Mucosa of stomach (tissue), 1 donor: ENCODE results near the gene CAPZB.

Source experiments
- H3K27me3 ChIP-seq: one replicate; pipeline ENCODE4 v1.7.0; 2013; ENCODE audit warnings: mild to moderate bottlenecking, low read length; ENCODE audit not compliant: control insufficient read depth, insufficient read depth
- H3K36me3 ChIP-seq: one replicate; pipeline ENCODE4 v1.7.0; 2013; ENCODE audit warnings: low read length; ENCODE audit not compliant: control insufficient read depth, insufficient read depth
- H3K4me1 ChIP-seq: one replicate; pipeline ENCODE4 v1.7.0; 2013; ENCODE audit warnings: mild to moderate bottlenecking, low read length; ENCODE audit not compliant: control insufficient read depth, insufficient read depth
- H3K4me3 ChIP-seq: one replicate; pipeline ENCODE4 v1.7.0; 2013; ENCODE audit warnings: low read length
- H3K9ac ChIP-seq: one replicate; pipeline ENCODE4 v1.7.0; 2013; ENCODE audit warnings: mild to moderate bottlenecking, low read length, moderate library complexity
- H3K9me3 ChIP-seq: one replicate; pipeline ENCODE4 v1.7.0; 2013; ENCODE audit warnings: mild to moderate bottlenecking, low read length, moderate library complexity; ENCODE audit not compliant: control insufficient read depth
- donor health status: Pancreatic carcinoma.

The CAPZB gene

DNA sequence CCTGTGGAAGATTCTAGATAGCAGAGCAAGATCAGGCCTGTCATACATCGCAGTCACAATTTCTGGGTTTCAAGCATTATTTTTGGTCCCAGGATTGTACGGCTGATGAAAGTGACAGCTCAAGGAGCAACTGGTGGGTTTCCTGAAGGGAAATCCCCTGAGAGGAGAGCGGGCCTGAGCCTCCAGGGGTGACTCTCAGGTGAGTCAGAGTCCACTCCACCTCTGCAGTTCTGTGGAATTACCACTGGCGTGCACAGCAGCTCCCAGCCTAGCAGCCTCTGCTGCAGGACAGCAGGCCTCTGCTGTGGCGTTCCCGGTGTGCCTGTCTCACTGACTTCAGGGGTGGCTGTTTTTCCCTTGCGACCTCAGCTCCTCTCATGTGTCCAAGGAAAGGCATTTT is 148.8 kb downstream of the CAPZB start:
- no peaks in the 10 kb centered on the region for H3K9me3 ChIP-seq
- peaks cover 4% of the 10 kb centered on the region for H3K4me1 ChIP-seq
- H3K27me3 ChIP-seq: no peaks in the 10 kb centered on the region
- no peak overlapping the region for H3K9ac ChIP-seq
- no peak overlapping the region for H3K4me3 ChIP-seq
- peaks cover 7% of the 10 kb centered on the region for H3K36me3 ChIP-seq

DNA sequence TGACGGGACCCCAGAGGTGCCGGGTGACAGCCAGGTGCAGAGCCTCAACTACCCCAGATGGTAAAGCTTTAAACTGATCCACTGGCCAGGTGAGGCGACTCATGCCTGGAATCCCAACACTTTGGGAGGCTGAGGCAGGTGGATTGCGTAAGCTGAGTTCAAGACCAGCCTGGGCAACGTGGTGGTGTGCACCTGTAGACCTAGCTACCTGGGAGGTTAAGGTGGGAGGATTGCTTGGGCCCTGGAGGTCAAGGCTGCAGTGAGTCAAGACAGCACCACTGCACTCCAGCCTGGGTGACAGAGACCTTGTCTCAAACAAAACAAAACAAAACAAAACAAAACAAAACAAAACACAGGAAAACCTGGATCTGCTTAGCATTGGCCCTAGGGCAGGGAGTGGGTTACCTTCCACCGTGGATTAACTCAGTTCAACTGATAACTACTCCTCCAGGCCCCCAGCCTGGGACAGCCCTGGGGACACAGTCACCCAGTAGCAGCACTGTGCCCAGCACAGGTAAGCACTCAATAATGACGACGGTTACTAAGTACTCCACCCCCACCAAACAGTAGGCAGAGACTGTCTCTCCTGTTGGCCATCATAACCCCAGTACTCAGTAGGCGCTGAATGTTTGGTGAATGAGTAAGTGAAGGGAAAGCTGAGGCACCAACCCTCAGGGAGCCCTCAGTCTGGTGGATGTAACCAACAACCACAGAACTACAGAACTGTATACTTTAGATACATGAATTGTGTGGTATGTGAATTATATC is 151.6 kb downstream of the CAPZB start:
- Histone ChIP-seq H3K27me3 (no peaks in the 10 kb centered on the region), H3K36me3 (peaks cover 4% of the 10 kb centered on the region)

DNA sequence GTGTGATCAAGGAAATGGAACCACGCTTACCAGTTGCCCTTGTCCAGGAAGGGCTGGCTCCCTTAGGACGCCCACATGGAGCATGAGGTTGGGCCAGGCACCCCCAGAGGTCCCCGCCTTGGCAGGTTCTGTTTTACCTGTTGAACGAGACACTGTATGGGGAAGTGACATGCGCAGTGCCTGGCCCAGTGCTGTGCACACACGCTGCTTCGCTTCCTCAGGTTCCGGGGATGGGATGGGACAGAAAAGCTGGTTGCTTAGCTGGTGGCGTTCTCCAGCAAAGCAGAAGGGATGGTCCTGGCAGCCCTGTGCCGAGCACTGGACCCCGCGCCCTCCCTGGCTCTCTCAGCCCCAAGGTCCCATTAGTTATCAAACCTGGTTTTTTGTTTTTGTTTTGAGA is 152.5 kb downstream of the CAPZB start:
- no peaks in the 10 kb centered on the region for H3K9me3 ChIP-seq
- no peak overlapping the region for H3K9ac ChIP-seq
- peaks cover 4% of the 10 kb centered on the region for H3K36me3 ChIP-seq
- no peak overlapping the region for H3K4me3 ChIP-seq
- H3K4me1 ChIP-seq: peaks cover 4% of the 10 kb centered on the region
- H3K27me3 ChIP-seq: no peaks in the 10 kb centered on the region

More for the DNA sequence above, 151.6 kb downstream of the CAPZB start:
- peaks cover 4% of the 10 kb centered on the region for H3K4me1 ChIP-seq
- no peaks in the 10 kb centered on the region for H3K9me3 ChIP-seq
- H3K9ac ChIP-seq: no peak overlapping the region
- H3K4me3 ChIP-seq: no peak overlapping the region

DNA sequence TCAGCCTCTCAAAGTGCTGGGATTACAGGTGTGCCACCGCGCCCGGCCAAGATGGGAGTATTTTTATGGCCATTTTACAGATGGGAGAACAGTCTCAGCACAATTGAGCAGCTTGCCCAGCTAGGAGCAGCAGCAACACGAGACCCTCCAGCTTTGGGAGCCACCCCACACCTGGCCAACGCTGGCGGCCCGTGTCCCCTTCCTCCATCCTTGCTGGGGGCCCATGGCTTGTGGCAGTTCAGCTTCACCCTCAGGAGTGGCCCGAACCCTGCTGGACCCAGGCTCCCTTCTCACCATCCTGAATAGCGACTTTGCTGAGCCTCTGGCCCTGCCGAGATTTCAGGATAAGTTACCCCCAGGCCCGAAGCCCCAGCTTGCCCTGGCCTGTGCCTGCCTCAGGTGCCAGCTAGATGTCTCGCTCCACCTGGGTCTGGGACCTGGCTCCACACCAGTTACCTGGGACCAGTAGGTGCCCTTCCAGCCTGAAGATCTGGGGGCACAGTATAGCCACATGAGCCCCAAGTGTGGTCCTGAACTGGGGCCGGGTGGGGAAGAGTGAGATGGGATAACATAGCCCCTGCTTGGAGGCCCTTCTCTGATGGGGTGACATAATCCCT is 154.0 kb downstream of the CAPZB start:
- no peaks in the 10 kb centered on the region for H3K36me3 ChIP-seq
- H3K9ac ChIP-seq: no peak overlapping the region
- no peak overlapping the region for H3K4me3 ChIP-seq
- H3K4me1 ChIP-seq: peaks cover 4% of the 10 kb centered on the region
- H3K9me3 ChIP-seq: no peaks in the 10 kb centered on the region
- no peaks in the 10 kb centered on the region for H3K27me3 ChIP-seq

DNA sequence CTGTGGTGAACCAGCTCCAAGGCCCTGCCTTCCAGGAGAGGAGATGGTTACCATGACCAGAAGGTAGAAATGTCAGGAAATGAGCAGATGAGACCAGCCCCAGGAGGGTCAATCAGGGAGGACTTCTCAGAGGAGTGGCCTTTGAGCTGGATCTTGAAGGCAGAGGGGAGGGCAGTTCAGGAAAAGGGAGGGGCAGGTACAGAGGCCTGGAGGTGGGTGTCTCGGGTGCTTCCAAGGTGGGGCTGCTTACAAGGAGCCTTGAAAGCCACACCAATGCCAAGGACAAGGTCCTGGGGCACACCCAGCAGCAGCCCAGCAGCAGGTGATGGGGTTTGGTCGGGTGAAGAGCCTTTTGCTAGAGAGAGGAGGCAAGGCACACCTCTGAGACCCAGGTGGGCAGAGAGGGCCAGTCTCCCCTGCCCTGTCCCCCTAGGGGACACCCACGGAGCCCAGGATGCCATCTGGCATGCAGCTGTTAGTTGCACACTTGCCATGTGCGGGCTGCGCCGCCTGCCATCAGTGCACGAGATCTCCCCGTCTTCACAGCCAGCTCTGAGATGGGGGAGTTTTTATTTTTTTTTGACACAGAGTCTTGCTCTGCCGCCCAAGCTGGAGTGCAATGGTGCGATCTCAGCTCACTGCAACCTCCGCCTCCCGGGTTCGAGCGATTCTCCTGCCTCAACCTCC is 154.7 kb downstream of the CAPZB start:
- no peaks in the 10 kb centered on the region for H3K9me3 ChIP-seq
- H3K4me3 ChIP-seq: no peak overlapping the region
- H3K27me3 ChIP-seq: no peaks in the 10 kb centered on the region
- peaks cover 4% of the 10 kb centered on the region for H3K4me1 ChIP-seq
- H3K9ac ChIP-seq: no peak overlapping the region
- no peaks in the 10 kb centered on the region for H3K36me3 ChIP-seq

DNA sequence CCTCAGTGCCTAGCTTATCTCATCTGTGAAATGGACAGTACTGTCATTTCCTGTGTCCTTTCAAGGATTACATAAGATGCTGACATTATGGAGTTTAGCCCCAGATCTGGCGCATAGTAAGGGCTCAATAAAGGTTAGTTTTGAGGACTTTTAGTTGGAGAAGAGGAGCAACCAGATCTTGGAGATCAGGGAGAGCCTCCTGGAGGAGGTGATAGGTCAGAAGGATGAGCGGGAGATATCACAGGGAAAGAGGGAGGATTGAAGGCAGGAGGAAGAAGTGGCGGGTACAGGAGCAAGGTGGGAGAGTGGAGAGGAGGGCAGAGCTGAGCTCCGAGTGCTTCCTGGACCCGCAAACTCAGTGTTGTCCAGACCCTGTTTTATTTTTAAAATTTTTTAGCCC is 155.7 kb downstream of the CAPZB start:
- Histone ChIP-seq H3K36me3 (no peaks in the 10 kb centered on the region), H3K27me3 (no peaks in the 10 kb centered on the region), H3K4me1 (no peaks in the 10 kb centered on the region), H3K4me3 (no peak overlapping the region), H3K9me3 (no peaks in the 10 kb centered on the region), H3K9ac (no peak overlapping the region)

DNA sequence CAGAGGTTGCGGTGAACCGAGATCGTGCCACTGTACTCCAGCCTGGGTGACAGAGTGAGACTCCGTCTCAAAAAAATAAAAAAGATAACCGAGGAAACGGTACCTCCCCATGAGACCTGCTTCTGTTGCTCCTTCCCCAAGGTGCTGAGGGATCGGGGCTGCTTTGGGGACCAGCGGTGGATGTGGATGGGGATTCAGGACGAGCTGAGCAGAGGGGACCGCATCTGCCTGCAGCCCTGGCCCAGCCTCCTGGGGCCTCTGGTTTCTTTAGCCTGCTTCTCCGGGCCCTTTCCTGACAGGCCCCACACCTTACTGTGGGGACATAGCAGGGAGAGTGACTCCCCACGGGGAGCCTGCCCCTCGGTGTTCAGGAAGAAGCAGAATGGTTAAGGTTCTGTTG is 156.2 kb downstream of the CAPZB start:
- peaks cover 2% of the 10 kb centered on the region for H3K36me3 ChIP-seq
- no peak overlapping the region for H3K4me3 ChIP-seq
- H3K4me1 ChIP-seq: no peaks in the 10 kb centered on the region
- no peaks in the 10 kb centered on the region for H3K9me3 ChIP-seq
- H3K27me3 ChIP-seq: no peaks in the 10 kb centered on the region
- H3K9ac ChIP-seq: no peak overlapping the region

DNA sequence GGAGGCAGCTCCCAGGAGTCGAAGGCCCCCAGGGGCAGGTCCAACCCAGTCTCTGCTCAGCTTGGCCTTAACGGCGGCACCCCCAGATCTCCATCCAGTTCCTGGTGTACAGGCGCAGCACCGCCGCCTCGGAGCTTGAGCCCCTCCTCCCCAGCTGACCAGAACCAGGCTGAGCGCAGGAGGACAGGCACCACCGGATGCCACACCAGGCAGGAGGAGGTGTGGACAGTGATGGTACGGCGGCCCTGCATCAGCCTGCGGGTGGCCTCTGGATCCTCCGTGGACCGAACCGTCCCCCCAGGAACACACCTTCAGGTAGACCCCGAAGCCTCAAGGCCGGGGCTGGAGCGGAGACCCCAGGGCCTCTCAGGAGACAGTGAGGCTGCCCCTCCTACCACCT is 156.9 kb downstream of the CAPZB start:
- no peaks in the 10 kb centered on the region for H3K4me1 ChIP-seq
- no peak overlapping the region for H3K9ac ChIP-seq
- H3K4me3 ChIP-seq: no peak overlapping the region
- peaks cover 8% of the 10 kb centered on the region for H3K36me3 ChIP-seq
- no peaks in the 10 kb centered on the region for H3K27me3 ChIP-seq
- no peaks in the 10 kb centered on the region for H3K9me3 ChIP-seq

DNA sequence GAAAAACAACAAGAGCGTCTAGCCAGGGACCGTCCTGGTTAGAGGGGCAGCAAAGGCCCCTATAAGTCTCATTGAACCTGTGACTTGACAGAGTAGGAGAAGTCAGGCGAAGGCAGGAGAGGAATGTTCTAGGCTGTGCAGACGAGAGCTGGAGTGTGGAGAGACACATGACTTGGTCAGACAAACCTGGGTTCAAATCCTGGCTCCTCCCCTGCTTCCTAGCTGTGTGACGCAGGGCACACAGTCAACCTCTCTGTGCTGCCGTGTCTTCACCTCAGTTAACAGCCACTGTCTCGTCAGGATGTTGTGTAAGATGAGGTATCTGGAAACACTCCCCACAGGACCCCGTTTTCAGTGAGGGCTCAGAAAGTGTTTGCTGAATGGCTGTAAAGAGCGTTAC is 157.6 kb downstream of the CAPZB start:
- peaks cover 8% of the 10 kb centered on the region for H3K36me3 ChIP-seq
- H3K9me3 ChIP-seq: no peaks in the 10 kb centered on the region
- H3K4me3 ChIP-seq: no peak overlapping the region
- H3K27me3 ChIP-seq: no peaks in the 10 kb centered on the region
- no peak overlapping the region for H3K9ac ChIP-seq
- no peaks in the 10 kb centered on the region for H3K4me1 ChIP-seq

DNA sequence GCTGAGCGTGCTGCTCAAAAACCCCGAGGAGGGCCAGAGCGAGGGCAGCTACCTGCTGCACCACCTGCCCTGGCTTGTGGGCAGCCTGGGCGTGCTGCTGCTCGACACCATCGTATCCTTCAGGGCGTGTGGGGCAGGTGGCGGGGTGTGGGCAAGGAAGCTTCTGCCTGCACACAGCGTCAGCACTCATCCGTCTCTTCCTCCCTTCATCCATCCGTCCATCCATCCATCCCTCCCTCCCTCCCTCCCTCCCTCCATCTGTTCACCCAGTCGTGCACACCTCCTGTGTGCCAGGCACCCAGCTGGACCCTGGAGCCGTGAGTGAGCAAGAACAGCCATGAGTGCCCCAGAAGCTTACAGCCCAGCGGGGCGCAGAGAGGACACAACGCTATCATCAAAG is 158.0 kb downstream of the CAPZB start:
- Histone ChIP-seq H3K4me3 (no peak overlapping the region), H3K4me1 (no peaks in the 10 kb centered on the region), H3K36me3 (peaks cover 8% of the 10 kb centered on the region)

DNA sequence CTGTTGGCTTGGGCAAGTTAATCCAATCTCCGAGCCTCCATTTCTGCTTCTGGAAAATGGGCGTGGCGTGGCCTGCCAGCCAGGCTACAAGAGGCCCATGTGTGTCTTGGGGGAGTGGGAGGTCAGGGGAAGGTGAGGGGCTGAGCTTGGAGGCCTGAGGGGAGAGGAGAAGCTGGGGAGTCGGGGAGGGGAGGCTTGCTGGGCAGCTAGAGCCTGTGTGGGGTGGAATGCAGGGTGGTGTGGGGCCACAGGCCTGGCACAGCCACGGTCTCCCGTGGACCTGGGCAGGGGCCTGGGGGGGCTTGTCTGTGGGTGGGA is 158.6 kb downstream of the CAPZB start:
- H3K27me3 ChIP-seq: no peaks in the 10 kb centered on the region
- no peak overlapping the region for H3K9ac ChIP-seq
- H3K4me3 ChIP-seq: no peak overlapping the region
- H3K9me3 ChIP-seq: no peaks in the 10 kb centered on the region
- no peaks in the 10 kb centered on the region for H3K4me1 ChIP-seq
- H3K36me3 ChIP-seq: peaks cover 8% of the 10 kb centered on the region

More for the DNA sequence above, 158.0 kb downstream of the CAPZB start:
- no peaks in the 10 kb centered on the region for H3K9me3 ChIP-seq
- no peak overlapping the region for H3K9ac ChIP-seq
- H3K27me3 ChIP-seq: no peaks in the 10 kb centered on the region

DNA sequence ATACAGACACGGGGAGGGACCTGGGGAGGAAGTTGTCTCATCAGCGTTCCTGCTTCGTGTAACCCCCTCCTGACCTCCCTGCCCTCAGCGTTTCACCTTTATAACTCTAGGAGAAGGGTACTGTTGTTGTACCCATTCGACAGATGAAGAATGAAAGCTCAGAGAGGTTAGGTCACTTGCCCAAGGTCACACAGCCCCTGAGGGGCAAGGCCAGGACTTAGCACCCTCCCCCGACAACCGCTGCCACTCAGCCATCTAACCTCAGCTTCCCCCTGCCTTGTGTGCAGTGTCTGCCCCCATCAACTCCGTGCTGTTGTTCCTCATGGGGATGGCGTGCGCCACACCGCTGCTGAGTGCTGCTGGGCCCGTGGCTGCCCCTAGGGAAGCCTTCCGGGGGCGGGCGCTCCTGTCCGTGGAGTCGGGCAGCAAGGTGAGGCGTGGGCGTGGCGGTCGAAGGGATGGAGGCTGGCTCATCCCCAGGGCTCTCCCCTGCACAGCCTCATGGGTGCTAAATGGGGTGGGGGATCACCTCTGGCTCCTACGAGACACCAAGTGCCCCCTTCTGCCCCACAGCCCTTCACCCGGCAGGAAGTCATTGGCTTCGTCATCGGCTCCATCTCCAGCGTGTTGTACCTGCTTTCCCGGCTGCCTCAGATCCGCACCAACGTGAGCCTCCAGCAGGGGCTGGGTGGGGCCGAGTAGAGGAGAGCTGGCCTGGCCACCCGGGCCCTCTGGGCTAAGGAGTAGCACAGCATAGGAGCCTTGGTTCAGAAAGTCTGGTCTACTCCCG is 159.2 kb downstream of the CAPZB start:
- no peak overlapping the region for H3K9ac ChIP-seq
- H3K4me3 ChIP-seq: no peak overlapping the region
- no peaks in the 10 kb centered on the region for H3K9me3 ChIP-seq
- H3K36me3 ChIP-seq: peaks cover 8% of the 10 kb centered on the region
- no peaks in the 10 kb centered on the region for H3K27me3 ChIP-seq
- H3K4me1 ChIP-seq: no peaks in the 10 kb centered on the region
